GM19455 (cell line): ENCODE results near the gene AQP4.

ENCODE experiments used
- ATAC-seq: cut with Tn5 transposase; IDR thresholded peaks from one replicate; pipeline ENCODE4 v1.9.1; 2021; ENCODE audit not compliant: unreplicated experiment

AQP4 gene

GRCh38 chr18:26840965-26841364, 24.5 kb downstream of the AQP4 start:
- no peak for ATAC-seq

- no peak for ATAC-seq
Measured at GRCh38 chr18:26839609-26840008, 25.9 kb downstream of the AQP4 start.

GRCh38 chr18:26832302-26832701, 33.2 kb downstream of the AQP4 start:
- ATAC-seq, result no peak

GRCh38 chr18:26827581-26827980, 37.9 kb downstream of the AQP4 start:
- ATAC-seq, result no peak

- ATAC-seq, result no peak
Measured at GRCh38 chr18:26826656-26827235, 38.8 kb downstream of the AQP4 start.

GRCh38 chr18:26821181-26821580, 44.3 kb downstream of the AQP4 start:
- no peak for ATAC-seq

- no peak for ATAC-seq
Measured at GRCh38 chr18:26819046-26819445, 46.5 kb downstream of the AQP4 start.

GRCh38 chr18:26818461-26818860, 47.0 kb downstream of the AQP4 start:
- ATAC-seq, result no peak

GRCh38 chr18:26813043-26813442, 52.5 kb downstream of the AQP4 start:
- ATAC-seq, result no peak

GRCh38 chr18:26812462-26812861, 53.0 kb downstream of the AQP4 start:
- no peak for ATAC-seq

GRCh38 chr18:26809346-26809745, 56.2 kb downstream of the AQP4 start:
- no peak for ATAC-seq

- ATAC-seq, result no peak
Measured at GRCh38 chr18:26806224-26806623, 59.3 kb downstream of the AQP4 start.

GRCh38 chr18:26804519-26804918, 61.0 kb downstream of the AQP4 start:
- ATAC-seq, result no peak

GRCh38 chr18:26803643-26804042, 61.9 kb downstream of the AQP4 start:
- no peak for ATAC-seq

- no peak for ATAC-seq
Measured at GRCh38 chr18:26802330-26803200, 62.9 kb downstream of the AQP4 start.
